Dermis blood vessel endothelial cell (primary cell): ENCODE results near the gene AMD1. TPM values are rescaled to one million over a fixed set of nuclear protein-coding genes. Genes with fewer than 3 reads are reported as not detected.
A peak's percentile ranks its signal among the peaks of the same experiment; 100 is the strongest.
"Not testable (repeated sequence)": the region's sequence is repeated elsewhere in the genome, so short reads cannot be mapped to it uniquely, and the experiment has no call there.

Experiments
- DNase-seq: peaks from one replicate; pipeline ENCODE4 v3.0.0; 2010
- total RNA-seq: library from RNA; depleted of rRNA; stranded (reverse); fragments of >200 nt; gene quantifications from 2 replicates; pipeline ENCODE4 v1.2.3, GENCODE V29; 2014

The AMD1 gene
- 64.0 and 89.0 TPM in 2 replicates for total RNA-seq

DNA sequence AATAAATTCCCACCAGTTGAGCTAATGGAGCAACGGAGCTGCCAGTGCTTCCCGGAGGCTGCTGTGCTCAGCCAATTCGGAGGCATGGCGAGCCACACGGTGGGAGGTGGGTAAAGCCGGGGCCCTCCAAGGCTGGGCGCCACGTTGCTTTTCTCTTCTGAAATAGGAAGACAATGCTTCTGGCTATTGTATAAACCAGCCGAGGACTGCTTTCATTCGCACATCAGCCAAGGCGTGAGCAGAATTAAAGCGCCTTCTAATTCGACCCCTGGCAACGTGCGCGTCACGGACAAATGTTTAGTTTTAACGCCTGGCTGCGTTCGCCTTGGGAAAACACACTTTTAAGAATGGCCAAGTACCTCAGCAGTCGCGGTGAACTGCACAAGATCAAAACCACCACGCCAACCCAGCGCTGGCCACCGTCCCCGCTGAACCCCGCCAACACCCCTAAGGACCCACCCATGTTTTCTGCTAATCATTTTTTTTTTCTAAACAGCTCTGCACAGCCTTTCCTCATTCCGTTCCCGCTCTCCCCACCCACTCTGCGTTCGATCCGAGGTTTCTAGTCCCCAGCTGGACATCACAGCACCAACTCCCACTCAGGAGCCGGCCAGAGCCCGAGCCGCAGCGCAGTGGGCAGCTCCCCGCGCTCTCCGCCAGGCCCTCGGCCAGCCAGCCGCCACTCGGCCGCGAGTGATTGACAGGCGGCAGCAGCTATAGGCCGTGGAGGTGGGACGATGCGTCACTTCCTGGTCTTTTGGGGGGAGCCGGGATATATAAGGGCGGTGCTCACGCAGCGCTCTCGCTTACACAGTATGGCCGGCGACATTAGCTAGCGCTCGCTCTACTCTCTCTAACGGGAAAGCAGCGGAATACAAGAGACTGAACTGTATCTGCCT is at the start of gene AMD1:
Gene AMD1 (plus strand): TSS at position 805 of the 899 bp plus-strand sequence. CDS start 321 bp downstream, outside the sequence.
- peak; percentile 99 for DNase-seq

DNA sequence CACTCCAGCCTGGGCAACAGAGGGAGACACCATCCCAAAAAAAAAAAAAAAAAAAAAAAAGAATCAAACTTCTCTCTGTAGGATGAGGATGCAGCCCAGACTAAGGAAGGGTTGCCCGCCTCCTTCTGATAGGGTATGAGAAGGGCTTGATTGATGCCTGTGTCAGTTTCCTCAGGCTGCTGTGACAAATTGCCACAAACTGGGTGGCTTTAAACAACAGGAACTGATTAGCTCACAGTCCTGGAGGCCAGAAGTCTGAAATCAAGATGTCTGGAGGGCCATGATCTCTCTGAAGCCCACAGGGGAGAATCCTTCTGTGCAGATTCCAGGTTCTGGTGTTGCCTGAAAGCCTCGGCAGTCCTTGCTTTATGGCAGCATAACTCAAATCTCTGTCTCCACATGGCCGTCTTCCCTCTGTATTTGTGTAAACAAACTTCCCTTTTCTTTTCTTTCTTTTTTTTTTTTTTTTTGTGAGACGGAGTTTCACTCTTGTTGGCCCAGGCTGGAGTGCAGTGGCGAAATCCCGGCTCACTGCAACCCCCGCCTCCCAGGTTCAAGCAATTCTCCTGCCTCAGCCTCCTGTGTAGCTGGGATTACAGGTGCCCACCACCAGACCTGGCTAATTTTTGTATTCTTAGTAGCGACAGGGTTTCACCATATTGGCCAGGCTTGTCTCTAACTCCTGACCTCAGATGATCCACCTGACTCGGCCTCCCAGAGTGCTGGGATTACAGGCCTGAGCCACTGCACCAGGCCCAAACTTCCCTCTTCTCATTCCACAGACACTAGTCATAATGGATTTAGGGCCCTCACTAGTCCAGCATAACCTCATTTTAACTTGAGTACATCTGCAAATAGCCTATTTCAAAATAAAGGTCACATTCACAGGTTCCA is 48.1 kb upstream of the AMD1 start:
- DNase-seq = no peak

DNA sequence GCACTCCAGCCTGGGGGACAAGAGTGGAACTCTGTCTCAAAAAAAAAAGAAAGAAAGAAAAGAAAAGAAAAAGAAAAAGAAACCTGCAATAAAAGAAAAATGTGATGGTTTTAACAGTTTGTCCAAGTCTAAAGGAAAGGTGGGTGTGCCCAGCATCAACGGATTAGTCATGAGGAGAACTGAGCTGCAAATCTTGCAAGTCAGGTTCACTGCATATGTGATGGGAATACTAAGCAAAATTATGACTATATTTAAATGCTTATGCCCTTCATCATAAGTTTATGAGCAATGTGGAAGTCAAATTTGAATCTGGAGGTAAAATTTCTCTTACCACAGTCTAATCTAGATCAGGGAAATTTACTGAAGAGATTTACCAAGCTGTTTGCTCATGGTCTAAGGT is 46.2 kb upstream of the AMD1 start:
- no peak for DNase-seq

DNA sequence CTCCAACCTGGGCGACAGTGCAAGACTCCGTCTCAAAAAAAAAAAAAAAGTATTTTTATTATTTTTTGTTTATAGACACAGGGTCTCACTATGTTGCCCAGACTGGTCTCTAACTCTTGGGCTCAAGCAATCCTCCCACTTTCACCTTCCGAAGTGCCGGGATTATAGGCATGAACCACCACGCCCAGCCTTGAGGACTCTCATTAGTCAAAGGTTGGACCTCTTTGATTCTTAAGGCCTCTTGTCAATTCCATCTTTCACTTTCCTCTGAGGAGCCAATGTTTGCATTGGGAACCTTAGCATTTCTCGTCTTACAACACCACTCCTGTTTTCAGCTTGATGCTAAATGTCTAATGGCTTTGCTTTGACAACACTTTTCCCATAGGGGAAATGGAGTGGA is 43.2 kb upstream of the AMD1 start:
- no peak for DNase-seq

DNA sequence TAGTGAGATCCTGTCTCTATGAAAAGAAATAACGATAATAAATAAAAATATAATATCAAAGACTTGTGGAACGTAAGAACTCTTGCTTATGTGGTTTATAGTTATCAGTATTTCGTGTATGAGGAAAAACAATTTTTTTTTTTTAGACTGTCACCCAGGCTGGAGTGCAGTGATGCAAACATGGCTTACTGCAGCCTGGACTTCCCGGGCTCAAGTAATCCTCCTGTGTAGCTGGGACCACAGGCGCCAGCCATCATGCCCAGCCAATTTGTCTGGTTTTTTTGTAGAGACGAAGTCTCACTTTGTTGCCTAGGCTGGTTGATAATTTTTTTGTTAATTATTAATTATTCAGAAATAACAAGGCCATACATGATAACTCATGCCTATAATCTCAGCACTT is 40.8 kb upstream of the AMD1 start:
- DNase-seq = no peak

DNA sequence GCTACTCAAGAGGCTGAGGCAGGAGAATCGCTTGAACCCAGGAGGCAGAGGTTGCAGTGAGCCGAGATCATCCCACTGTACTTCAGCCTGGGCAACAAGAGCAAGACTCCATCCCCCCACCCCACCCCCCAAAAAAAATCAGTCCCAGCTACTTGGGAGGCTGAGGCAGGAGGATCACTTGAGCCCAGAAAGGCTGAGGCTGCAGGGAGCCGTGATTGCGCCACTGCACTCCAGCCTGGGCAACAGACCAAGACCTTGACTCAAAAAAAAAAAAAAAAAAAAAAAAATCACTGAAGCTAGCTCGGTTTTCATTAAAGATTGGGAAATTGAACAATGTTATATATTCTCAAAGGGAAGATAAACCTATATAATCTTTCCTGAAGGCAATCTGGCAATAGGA is 38.8 kb upstream of the AMD1 start:
- DNase-seq = not testable (repeated sequence)

DNA sequence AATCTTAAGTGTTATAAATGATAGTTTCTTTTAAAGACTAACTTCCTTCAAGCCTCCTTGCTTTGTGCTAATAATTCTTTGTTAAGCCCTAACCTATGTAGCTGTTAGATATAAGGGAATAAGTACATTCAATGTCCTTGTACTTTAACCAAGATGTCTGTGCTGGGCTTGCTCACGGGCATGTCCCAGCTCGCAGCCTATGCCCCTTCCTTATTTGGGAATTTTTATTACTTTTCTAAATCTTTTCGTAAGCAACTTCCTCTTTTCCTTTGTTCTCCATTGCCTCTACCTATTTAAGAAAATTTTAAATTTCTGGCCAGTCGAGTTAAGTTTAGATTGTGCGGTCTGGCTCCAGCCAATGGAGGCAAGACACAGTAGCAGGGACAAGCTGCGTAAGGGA is 33.3 kb upstream of the AMD1 start:
- DNase-seq = no peak

DNA sequence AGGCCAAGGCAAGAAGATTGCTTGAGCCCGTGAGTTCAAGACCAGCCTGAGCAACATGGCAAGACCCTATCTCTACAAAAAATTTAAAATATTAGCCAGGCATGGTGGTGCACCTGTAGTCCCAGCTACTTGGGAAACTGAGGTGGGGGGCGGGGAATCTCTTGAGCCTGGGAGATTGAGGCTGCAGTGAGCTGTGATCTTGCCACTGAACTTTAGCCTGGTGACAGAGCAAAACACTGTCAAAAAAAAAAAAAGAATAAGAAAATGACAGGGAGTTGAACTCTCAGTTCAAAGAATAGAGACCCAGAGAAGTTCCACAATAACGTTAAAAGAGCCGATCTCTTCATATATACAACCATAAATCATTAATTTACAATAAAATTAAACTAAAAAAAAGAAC is 24.8 kb upstream of the AMD1 start:
- DNase-seq = no peak

DNA sequence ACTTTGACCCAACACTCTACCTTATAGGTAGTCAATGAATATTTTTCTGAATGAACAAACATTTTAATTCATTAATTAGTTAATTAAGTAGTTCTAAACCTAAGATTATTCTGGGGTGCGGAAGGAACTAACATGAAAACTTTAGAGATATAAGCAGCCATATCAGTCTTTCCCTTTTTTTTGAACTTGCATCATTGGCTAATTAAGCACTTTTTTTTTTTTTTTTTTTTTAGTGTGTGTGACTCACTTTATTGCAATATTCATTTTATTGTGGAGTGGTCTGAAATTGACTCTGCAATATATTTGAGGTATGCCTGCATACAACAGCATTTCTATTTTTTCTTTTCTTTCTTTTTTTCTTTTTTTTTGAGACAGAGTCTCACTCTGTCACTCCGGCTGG is 21.8 kb upstream of the AMD1 start:
- DNase-seq = no peak

DNA sequence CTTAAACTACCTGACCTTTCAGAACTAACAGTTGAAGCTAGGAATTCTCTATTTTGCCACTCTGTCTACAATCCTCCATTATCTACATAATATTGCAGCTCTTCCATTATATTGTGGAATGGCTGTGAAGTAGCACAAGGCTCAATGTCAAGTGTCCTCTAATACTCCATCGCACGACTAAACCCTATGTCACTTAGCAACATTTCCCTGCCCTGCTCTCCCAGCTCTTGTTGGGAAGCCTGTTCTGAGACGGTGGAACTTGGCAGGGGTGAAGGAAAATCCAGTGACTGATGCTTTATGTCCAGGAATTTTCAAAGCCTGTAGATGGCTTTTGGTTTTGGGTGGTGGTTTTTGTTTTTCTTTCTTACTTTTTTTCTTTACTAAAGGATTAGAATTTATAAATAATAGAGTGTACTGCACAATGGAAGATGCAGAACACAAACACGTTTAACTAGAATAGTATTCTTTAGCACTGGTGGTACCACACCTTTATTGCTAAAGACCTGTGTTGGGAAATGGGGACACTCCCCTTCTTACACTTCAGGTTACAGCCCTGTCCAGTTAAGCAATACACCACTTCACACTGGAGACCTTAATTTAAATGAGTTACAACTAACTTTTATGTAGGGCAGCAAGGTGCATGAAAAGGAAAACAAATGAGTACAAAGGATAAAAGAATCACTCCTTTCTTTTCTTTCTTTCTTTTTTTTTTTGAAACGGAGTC is 20.7 kb upstream of the AMD1 start:
- DNase-seq = no peak

DNA sequence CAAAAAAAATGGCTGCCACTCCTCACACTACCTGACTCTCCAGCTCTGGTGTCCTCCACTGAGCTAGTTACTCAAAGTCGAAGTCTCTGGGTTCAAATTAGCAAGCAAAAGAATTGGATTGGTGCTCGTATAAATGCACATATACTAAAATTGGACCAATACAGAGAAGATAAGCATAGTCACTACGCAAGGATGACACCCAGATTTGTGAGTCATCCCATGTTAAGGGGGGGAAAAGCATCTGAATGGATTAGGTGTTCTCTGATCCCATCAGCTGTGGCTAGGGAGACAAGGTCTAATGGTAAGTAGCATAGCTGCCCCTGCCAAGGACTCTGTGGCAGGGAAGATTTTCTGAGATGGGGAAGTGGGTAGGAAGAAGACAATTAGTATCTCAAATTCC is 18.3 kb upstream of the AMD1 start:
- no peak for DNase-seq

DNA sequence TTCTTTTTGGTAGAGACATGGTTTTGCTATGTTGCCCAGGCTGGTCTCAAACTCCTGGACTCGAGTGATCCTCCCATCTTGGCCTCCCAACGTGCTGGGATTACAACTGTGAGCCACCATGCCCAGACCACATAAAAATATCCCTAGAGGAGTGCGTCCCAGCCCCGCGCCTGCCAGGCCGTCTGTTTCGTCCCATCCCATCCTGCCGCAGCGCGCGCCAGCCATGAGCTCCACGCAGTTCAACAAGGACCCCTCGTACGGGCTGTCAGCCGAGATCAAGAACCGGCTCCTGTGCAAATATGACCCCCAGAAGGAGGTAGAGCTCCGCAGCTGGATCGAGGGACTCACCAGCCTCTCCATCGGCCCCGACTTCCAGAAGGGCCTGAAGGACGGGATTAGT is 16.6 kb upstream of the AMD1 start:
- DNase-seq = no peak

DNA sequence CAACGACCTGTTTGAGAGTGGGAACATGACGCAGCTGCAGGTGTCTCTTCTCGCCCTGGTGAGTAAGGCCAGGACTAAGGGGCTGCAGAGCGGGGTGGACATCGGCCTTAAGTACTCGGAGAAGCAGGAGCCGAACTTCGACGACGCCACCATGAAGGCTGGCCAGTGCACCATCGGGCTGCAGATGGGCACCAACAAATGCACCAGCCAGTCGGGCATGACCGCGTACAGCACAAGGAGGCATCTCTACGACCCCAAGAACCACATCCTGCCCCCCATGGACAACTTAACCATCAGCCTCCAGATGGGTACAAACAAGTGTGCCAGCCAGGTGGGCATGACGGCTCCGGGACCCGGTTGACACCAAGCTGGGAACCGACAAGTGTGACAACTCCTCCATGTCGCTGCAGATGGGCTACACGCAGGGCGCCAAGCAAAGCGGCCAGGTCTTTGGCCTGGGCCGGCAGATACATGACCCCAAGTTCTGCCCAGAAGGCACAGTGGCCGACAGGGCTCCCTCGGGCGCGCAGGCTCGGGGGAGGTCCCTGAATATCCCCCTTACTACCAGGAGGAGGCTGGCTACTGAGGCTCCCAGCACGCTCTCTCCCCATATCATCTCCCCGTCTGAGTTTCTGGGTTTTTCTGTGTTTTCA is 15.9 kb upstream of the AMD1 start:
- no peak for DNase-seq

DNA sequence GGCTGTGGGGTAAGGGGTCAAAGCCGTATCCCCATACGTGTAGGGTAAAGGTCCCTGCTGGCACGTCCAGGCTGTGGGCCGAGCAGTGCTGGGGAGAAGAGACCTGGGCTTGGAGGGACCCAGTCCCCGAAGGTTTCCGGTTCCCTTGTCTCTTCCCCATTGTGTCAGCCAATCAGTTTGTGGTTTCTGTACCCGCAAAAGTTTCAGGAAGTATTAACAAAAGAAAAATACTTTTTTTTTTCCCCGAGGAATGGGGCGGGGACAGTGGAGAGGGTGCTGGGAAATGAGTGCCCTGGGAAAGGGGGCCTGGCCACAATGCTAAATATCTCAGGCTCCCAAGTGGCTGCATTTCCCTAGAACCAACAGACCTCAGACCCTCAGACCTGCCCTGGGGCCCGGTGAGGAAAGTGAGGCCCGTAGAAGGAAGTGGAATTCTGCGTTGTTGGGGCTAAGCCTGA is 15.2 kb upstream of the AMD1 start:
- DNase-seq = no peak

DNA sequence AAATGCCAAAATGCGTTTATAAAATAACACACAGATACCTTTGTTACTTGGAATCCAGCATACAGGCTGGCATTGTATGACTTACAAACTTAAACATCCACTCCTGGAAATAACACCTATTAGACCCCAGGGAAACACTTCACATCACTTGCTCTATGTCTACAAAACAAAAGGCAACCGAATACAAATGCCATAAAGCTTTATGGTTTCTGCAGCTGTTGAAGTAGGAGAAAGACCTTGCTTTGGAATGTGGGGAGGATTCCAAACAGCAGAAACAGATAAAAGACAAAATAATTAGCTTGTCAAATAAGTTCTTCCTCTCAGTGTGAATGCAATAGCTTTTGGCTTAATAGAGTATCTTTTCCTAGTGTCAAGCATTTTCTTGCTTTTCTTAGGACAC is 9.8 kb upstream of the AMD1 start:
- DNase-seq = no peak

DNA sequence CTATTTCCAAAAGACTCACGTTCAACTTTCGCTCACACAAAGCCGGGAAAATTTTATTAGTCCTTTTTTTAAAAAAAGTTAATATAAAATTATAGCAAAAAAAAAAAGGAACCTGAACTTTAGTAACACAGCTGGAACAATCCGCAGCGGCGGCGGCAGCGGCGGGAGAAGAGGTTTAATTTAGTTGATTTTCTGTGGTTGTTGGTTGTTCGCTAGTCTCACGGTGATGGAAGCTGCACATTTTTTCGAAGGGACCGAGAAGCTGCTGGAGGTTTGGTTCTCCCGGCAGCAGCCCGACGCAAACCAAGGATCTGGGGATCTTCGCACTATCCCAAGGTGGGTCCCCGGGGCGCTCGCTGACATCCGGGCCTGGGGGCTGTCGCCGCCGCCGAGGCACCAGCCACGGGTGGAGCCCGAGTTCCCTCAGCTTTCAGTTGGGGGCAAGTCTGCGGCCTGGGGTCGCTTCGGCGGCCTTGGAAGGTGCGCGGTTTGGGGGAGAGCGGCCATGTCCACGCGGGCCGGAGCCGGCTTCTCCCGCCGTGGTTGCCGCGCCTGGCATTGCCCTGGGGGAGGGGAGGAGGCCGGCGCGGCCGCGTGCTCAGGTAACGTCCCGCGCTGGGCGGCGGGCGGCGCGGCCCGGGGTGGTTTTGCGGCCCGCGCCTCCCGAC is 429 bp downstream of the AMD1 start:
- DNase-seq = peak; percentile 53

DNA sequence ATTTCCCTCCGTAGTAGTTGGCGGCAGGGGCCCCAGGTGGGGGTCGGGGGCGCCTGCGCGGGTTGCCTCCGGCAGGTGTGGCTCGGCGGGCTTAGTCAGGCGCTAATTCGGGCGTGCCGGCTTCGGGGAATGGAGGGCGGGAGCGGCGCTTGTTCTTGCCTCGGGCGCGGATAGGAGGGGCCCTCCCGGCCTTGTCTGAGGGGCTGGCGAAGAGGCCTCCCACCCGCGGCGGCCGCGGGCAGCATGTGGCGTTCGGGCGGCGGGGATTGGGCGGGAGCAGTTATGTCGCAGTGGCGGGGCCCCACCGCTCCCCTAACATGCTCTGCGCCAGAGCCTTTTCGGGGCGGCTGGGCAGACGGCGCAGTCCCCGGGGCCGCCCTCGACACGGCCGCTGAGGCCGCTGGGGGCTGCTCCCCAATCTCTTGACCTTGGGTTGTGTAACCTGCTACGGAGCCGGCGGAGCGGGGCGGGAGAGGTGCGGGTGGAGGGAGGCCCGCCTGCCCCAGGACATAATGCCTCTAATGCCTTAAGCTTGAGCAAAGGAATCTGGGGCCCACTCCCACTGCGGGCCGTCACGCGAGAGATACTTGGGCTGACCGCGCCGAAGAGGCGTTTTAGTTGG is 1.1 kb downstream of the AMD1 start:
- DNase-seq = peak; percentile 40

DNA sequence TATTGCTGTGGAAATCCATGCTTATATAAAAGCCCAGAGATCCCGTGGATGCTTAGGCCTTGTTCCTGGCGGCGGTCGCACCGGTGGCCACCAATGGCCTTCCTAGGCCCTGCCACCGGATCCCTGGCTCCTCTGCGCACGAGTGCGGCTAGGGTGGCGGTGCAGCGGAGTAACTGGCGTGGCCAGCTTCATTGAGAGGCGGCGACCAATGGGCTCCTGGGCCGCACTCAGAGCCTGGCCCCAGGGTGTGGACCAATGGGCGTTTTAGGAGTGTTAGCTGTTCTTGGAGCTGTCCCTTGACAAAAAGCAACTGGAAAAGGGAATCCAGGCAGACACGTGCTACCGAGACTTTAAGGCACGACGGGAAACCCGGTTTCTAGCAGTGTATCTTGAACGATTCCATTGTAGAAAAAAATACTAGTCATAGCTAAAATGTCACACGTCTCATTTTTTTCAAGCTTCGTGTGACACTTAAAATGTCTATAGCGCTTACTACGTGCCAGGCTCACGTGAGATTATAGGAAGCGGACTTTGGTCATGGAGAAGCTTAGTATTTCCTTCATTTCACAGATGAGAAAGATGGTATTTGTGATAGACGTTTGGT is 1.7 kb downstream of the AMD1 start:
- peak; percentile 91 for DNase-seq

DNA sequence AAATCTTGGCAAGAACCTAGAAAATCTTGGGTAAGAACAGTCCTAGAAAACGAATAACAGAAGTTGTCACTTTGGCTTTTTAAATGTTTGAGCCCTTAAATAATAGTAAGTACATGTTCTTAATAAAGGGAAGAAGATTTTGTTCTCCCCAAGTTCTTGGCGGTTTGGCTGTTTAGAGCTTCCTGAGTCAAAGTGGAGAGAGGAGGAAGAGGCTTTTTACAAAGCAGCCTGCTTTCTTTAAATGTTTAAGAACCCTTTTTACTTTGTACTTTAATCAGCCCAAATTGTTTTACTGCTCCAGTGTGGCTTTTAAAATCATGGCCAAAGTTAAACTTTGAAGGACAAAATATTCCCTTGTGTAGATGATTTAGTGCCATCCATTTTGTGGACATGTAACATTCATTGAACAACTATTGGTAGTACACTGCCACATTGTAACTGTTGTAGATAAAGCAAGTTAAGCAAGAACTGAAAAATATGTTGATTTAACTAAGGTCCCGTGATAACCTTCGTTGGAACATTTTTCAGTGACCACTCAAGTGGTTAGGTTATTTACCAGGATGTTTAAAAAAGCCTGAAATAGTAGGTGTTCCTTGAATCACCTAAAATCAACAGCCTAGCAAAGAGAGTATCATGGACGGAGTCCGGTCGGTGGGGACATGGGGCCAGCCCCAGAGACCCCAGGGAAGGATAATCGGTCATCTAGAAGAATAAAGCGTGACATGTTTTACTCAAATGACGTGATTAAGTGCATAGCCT is 2.4 kb downstream of the AMD1 start:
- peak; percentile 21 for DNase-seq

DNA sequence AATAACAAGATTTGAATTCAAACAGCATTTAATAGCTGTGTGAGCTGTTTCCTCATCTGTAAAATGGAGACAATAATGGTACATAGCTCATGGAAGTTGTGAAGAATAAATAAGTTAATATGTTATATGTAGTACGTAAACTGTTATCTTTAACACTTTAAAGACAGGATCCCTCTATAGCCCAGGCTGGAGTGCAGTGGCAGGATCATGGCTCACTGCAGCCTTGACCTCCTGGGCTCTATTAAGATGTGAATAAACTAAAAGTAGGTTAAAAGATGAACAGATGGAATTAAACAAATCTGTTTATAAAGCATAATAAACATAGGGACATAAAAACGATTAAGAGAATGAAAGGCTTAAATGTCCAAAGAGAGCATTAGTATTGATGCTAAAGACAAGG is 3.0 kb downstream of the AMD1 start:
- DNase-seq = no peak
